HG03108 (cell line): ENCODE results near the gene C2orf92.
"Not testable (repeated sequence)": the region's sequence is repeated elsewhere in the genome, so short reads cannot be mapped to it uniquely, and the experiment has no call there.

Experiments
- ATAC-seq: cut with Tn5 transposase; IDR thresholded peaks from one replicate; pipeline ENCODE4 v1.9.1; 2021; ENCODE audit warnings: moderate library complexity; ENCODE audit not compliant: unreplicated experiment

C2orf92 gene

DNA sequence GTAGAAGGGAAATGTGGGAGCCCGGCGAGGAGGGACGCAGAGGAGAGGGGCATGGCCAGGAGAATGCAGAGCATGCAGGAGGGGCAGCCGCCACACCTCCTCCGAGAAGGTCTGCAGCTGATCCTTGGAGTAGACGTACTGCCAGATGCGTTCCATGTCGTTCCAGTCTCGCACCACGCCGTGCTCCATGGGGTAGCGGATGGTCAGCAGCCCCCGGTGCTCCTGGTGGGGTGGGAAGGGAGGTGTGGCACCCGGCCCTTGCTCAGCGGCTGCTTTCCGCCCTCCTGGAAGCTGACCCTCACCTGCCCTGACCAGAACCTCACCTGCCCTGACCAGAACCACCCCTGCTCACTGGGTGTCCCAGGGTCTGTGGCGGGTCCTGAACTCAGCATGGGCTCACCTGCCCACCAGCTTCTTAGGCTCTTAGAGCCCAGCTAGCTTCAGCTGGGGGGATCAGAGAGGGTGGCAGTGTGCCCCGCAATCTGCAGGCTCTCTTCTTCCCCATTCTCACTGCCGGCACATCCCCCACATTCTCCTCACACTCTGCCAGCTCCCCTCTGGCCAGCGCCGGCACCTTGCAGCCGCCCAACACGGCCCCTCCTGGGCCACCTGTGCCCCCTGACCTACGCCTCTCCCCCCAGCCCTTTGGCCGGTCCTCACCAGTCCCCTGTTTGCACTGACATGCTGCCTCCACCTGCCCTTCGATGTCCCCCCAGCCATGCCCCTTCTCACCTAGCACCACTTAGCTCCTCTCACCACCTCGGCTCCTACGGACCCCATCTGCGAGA lies 10.1 kb upstream of the C2orf92 start:
- ATAC-seq = no peak

DNA sequence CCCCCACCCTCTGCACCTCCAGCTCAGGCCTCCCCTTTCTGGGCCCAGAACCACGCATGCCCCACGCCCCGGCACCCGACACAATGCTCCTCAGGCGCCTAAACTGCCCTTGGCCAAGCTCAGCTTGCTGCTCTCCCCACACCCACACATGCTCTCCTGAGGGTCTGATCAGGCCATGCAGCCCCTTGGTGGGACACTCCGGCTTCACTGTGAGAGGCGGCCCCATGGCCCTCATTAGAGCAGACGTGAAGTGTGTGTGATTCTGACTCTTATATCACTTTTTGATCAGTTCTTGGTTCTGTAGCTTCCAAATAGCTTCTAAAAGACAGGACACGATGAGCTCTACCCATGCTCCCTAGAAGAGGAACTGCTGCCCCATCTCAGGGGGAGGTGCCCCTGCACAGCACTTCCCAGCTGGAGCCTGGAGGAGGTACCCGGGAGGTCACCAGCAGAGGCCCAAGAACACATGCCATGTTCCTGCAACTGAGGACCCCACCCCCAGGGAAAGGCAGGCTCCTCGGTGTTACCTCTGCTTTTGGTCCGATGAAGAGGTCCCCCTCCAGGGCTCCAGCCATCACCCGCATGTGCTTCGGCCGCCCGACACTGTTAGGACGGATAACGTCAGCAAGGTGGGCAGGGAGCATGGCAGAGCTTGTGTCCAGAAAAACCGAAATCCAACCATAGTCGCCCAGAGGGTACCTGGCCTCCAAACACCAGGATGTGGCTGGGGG lies 9.3 kb upstream of the C2orf92 start:
- no peak for ATAC-seq

DNA sequence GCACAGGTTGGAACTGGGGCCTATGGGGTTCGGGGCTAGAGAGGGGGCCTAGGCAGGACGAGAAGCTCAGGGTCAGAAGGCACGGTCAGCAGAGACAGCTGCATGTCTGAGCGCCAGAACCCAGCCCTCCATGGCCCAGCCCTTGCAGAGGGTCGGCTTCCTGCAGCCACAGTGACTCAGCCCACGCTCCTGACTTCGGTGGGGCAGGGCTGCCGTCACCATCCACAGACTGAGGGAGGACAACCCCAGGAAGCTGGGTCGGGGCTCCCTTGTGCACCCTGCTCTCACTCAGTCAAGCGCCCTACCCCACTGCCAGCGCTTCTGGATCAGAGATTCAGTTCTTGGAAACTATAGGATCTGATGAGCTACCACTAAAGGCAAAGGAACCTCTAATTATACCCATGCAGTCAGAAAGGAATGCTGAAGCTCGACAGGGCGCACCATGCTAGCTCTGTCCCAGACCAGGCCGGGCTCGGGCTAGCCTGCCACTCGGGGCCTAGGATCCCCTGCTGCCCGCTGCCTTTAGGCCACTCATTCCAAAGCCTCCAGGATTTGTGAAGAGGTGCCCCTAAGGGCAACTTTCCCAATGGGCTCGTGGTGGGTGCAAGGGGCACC lies 8.6 kb upstream of the C2orf92 start:
- ATAC-seq = no peak

DNA sequence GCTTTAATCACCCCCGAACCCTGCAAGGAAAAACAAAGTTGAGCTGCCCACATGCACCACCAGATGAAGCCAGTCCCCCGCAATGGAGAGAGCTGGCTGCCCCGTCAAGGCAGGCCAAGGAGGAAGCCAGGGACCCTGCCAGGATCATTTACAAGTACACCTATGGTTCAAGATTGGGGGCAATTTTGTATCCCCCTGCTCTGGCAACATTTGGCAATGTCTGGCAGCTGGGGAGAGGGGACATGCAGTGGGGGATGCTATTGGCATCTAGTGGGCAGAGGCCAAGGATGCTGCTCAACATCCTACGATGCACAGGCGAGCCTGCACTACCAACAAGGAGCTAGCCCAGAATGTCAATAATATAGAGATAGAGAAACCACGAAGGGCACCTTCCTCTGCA lies 7.6 kb upstream of the C2orf92 start:
- no peak for ATAC-seq

DNA sequence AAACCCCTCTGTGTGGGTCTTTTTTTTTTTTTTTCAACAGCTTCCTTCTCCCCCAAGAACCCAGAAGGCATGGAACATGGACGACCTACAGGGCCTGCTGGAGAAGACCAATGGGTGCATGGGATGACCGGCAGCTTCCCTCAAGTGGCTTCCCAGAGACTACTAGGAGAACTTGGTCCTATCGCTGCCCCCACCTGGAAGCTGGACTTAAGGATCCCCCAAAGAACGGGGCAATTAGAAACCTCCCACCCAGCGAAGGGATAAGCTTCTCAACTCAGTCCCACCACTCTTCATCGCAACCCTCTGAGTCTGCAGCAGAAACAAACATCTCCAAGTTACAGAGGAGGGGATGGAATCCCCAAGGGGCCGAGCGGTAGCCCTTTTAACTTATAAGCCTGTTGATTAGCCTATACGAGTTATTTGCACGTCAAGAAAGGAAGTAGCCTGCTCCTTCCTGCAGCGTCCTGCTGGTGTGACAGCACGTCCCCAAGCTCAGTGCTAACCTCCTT lies 7.1 kb upstream of the C2orf92 start:
- no peak for ATAC-seq

DNA sequence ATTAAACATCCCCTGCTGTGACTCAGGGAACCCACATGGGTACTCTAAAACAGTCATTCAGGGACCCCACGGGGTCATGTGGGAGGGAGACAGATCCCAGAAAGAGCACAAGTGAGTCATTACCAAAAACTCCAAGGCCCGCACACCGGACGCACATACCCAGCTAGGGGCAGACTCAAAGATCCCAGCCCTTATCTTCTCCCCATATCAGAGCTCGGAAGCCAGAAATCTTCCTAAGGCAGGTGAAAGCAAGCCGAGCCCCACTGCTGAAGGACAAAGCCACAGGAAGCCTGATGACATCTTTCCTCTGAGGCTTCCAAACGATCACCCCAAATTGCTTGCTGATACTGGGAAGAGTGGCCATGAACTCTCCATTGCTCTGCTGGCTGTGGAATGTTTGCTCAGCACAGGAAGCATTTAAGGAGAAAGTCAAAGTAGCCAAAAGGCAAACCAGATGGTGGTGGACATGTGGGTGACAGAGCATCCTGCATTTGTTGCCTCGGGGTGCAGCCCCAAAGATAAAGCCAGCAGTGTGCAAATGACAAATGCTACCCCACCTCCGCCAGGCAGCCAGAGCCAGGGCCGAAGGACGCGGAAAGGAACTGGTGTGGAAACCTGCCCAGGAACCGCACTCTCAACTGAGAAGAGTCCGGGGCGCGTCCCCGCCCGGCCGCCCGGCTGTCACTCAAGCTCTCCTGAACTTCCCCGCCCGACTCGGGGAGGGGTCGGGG lies 6.5 kb upstream of the C2orf92 start:
- ATAC-seq = peak; percentile 36

DNA sequence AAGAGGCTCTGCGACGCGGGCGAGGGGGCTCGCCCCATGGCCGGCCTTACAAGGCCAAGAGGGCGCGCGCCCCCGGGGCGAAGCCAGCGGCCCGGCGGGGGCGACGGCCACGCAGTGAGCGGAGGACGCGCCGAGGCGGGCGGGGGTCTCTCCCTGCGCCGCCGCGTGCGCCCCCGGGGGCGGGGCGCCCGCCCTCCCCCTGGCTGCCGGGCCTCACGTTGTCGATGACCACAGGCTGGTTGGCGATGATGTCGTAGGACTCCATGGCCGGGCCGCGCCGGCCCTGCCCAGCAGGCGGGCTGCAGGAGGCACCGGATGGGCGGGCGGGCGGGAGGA lies 5.9 kb upstream of the C2orf92 start:
- ATAC-seq = no peak

DNA sequence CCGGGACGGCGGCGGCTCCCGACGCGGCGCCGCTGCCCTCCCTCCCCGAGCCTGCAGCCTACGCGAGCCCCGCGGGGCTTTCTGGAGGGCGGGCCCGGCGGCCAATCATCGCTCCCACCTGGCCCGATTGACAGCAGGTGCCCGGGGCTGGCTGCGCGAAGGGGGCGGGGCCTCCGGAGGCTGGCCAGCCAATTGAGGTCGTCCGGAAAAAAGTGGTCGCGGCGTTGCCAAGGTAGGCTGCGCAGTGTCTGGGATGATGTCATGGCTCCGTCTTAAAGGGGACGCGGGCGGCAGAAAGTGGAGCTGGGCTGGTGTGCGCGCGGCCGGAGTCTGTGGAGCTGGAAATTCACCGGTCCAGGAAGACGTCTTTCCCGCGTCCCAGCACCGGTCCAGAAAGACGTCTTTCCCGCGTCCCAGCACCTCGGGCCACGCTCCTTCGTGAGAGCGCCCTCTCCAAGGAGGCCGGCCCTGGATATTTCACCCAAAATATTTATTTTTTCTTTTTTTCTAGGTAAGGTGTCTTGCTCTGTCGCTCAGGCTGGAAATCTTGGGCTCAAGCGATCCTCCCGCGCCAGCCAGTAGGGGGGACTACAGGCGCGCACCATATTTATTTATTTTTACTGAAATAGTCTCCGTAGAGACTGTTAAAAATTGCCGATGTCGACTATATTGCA lies 5.4 kb upstream of the C2orf92 start, which contains the start of gene ACTR1B:
Gene ACTR1B (minus strand): TSS at position 83 of the 674 bp plus-strand sequence. CDS start 154 bp downstream, outside the sequence.
- peak; percentile 88 for ATAC-seq

DNA sequence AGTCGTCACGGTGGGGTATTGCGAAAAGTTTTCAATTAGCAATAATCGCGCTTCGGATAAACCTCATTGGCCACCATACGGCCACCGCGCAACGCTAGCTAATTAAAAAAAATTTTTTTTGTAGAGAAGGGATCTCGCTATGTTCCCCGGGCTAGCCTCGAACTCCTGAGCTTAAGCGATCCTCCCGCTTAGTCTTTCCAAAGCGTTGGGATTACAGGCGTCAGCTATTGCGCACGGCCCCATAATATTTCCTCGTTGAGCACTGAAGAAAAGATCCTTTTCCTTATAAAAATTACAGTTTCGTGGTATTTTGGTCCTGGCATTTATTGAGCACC lies 4.9 kb upstream of the C2orf92 start:
- no peak for ATAC-seq

DNA sequence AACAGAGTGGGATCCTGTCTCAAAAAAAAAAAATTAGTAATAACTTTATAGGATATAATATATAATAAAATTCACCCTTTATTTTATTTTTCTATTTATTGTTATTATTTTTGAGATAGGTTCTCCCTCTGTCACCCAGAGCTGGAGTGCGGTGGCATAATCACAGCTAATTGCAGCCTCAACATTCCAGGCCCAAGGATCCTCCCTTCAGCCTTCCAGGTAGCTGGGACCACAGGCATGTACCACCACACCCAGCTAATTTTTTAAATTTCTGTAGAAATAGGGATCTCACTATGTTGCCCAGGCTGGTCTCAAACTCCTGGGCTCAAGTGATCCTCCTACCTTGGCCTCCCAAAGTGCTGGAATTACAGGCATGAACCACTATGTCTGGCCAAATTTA lies 958 bp downstream of the C2orf92 start:
- ATAC-seq = no peak

DNA sequence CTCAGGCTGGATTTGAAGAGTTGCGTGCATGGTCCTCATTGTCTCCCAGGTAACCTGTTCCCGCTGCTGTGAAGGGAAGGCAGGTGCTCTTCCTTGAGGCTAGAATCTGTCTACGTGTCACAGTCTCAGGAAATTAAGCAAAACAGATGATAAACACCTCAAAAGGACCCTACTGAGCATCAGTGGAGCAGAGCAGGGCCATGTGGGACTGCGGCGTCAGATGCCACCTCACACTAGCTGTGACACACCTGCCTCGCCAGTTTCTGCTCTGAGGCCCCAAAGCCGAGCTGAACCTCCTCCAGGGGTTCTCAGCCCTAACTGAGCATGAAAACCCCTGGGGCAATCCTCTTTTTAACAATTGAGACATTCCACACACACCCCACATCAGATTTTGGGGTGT lies 2.0 kb downstream of the C2orf92 start:
- ATAC-seq = no peak

DNA sequence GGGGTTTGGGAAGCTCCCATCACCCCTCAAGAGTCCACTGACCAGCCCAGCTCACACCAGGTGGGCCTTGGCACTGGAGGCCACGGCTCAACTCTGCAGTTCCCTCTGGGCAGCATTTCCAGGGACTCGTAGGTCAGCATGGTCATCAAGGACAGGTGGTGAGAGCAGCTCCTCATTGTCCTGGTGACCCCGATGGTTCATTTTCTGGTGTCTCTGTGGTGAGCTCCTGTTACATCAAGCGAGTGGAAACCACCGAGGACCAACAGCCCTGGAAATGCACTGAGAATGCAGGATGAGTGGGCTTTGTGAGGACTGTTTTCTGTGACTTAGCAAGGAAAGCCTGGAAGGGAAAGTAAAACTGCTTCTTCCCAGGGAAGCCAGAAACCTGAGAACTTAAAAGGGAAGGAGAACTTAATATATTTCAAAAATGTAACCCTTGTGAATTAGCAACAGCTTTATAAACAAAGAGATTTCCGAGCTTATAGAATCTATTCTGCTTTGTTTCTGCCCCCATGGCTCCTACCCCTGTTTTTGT lies 3.2 kb downstream of the C2orf92 start:
- ATAC-seq = not testable (repeated sequence)

DNA sequence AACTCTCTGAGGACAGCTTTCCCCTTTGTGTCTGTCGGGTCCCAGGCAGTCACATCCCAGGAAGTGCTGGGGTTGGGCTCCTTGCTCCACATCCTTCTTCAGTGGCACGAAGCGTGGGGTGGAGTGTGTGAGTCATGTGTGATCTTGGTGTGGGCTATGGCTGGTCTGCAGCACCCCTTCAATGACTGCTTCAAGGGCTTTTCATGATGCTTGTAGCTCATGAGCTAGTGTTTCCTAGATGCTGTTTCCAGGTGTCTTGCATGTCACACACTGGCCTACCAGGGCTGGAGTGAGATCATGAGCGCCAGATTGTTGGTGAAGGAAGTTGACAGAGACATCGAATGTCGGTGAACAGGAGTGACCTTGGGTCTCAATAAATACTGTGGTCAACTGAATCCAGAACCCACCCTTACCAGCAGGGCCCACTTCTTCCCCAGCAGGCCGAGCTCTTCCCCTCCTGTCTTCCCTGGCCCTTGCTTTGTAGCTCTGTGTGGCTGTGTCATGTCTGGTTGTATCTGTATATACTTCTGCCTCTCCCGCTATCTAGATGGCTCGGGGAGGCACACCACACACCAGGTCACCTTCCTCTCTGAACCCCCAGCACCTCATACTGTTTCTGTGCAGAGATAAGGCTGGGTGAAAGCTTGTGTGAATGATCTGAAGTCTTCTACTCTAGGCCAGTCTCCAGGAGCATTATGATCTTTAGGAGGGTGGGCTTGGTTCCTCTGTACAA lies 3.8 kb downstream of the C2orf92 start:
- ATAC-seq = no peak

DNA sequence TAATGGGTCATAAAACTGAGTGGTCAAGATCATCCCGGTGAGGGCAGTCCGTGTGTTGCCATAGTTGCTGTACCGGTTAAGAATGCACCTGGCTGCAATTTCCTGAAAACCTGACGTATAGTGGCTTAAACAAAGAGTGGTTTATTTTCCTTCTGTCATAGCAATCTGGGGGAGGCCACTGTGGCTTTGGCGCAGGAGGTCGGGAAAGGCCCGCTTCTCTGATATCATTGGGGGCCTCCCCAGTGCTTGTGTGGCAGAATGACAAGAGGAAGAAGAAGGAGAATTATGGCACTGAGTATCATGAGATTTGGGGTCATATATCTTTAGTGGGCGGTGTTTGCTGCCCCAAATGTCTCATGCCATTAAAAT lies 4.4 kb downstream of the C2orf92 start:
- no peak for ATAC-seq

DNA sequence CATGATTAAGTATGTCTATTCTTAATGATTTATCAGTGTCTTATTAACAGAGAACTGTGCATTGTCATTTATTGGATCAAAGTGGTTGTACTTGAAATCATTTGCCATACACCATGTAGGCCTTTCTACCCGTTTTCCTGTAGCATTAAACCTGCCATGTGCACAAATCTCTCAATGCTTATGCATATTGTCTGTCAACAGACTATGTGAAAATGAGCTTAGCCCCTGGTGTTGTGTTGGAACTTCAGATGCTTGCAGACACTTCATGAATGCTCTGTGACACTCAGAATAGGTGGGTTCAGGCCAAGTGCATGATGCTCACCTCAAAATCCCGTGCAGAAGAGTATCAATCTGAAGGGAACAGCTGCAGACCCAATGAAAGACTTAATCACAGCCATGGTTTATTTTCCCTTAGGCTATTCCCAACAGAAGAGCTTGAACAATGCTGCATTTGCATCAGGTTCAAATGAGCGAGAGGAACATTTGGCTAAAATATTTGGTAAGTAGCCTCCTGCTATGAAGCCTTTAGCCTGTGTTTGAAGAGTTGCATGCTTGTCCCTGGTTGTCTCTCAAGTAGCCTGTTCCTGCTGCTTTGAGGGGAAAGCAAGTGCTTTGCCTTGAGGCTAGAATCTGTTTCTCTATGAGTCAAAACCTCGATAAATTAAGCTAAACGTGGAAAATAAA lies 6.1 kb downstream of the C2orf92 start:
- no peak for ATAC-seq

DNA sequence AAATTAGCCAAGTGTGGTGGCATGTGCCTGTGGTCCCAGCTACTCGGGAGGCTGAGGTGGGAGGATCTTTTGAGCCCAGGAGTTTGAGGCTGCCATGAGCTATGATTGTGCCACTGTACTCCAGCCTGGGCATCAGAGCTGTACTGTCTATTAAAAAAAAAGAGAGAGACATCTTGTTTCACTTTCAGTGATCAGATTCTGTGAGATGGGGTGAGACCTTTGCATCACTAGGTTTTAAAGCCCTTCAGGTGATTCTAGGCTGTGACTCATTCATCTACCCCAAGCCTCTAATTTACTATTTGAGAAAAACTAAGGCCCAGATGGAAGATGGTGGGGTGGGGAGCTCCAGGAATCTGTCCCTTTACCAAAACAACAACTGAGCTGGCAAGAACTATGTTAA lies 7.1 kb downstream of the C2orf92 start:
- ATAC-seq = no peak

DNA sequence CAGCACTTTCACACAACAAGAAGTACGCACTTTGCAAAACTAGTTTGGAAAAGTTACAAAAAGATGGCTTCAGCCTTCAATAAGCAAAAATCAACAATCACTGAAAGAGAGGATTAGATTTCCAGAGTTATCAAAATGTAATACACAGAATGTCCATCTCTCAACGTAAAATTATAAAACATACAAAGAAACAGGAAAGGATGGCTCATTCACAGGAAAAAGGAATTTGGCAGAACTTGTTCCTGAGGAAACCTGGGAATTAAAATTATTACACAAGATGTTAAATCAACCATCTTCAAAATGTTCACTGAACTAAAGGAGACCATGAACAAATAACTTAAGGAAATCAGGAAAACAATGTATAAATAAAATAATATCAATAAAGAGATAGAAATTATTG lies 8.0 kb downstream of the C2orf92 start:
- no peak for ATAC-seq

DNA sequence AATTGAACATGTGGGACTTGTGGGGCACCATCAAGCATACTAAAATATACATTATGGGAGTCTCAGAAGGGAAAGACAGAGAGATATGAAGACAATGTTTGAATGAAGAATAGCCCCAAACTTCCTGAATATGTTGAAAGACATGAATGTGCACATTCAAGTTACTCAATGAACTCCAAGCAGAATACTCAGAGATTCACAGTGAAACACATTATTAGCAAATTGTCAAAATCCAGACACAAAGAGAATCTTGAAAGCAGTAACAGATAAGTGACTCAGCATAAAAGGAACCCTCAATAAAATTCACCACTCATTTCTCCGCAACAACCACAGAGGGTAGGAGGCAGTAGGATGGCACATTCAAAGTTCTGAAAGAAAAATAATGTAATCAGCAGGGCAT lies 8.8 kb downstream of the C2orf92 start:
- ATAC-seq = no peak

DNA sequence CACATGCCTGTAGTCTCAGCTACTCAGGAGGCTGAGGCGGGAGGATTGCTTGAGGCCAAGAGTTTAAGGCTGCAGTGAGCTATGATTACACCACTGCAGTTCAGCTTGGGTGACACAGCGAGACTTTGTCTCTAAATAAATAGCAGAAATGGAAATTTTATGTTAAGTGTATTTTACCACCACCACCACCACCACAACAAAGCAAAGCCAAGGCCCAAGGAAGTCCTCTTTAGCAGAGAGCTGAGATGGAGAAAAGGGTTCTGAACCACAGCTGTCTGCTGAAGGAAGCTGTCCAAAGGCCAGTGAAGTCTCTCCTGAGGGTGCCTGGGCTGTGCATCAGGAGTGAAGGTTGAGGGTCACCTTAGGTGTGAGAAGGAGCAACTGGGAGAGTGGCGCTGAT lies 17.7 kb downstream of the C2orf92 start:
- ATAC-seq = not testable (repeated sequence)
